HG03280 (cell line): ENCODE data around the gene STAC.
"Not testable (repeated sequence)": the region's sequence is repeated elsewhere in the genome, so short reads cannot be mapped to it uniquely, and the experiment has no call there.

Experiments
- ATAC-seq: cut with Tn5 transposase; IDR thresholded peaks from one replicate; pipeline ENCODE4 v1.9.1; 2021; ENCODE audit warnings: mild to moderate bottlenecking, moderate library complexity; ENCODE audit not compliant: unreplicated experiment

The STAC gene

GRCh38 chr3:36411587-36411986 lies 31.3 kb downstream of the STAC start:
- no peak for ATAC-seq

GRCh38 chr3:36416599-36416998 lies 36.3 kb downstream of the STAC start:
- ATAC-seq = no peak

- ATAC-seq = no peak
These were observed 36.9 kb downstream of the STAC start for GRCh38 chr3:36417237-36417636.

- no peak for ATAC-seq
These were observed 38.0 kb downstream of the STAC start for GRCh38 chr3:36418296-36418695.

GRCh38 chr3:36428445-36428844 lies 48.1 kb downstream of the STAC start:
- no peak for ATAC-seq

GRCh38 chr3:36429986-36430485 lies 49.7 kb downstream of the STAC start:
- ATAC-seq = no peak

- ATAC-seq = no peak
These were observed 53.2 kb downstream of the STAC start for GRCh38 chr3:36433511-36433910.

- ATAC-seq = no peak
These were observed 54.6 kb downstream of the STAC start for GRCh38 chr3:36434687-36435426.

GRCh38 chr3:36443028-36443686 lies 62.9 kb downstream of the STAC start:
- ATAC-seq = no peak

- no peak for ATAC-seq
These were observed 64.6 kb downstream of the STAC start for GRCh38 chr3:36444909-36445308.

GRCh38 chr3:36446276-36446675 lies 66.0 kb downstream of the STAC start:
- no peak for ATAC-seq

- no peak for ATAC-seq
These were observed 66.8 kb downstream of the STAC start for GRCh38 chr3:36447061-36447460.

- ATAC-seq = no peak
These were observed 71.5 kb downstream of the STAC start for GRCh38 chr3:36451816-36452215.

- ATAC-seq = not testable (repeated sequence)
These were observed 72.9 kb downstream of the STAC start for GRCh38 chr3:36453213-36453612.

- ATAC-seq = not testable (repeated sequence)
These were observed 73.6 kb downstream of the STAC start for GRCh38 chr3:36453896-36454295.

GRCh38 chr3:36455406-36455805 lies 75.1 kb downstream of the STAC start:
- no peak for ATAC-seq

GRCh38 chr3:36456784-36457183 lies 76.5 kb downstream of the STAC start:
- no peak for ATAC-seq

- no peak for ATAC-seq
These were observed 77.4 kb downstream of the STAC start for GRCh38 chr3:36457667-36458066.

- ATAC-seq = no peak
These were observed 78.9 kb downstream of the STAC start for GRCh38 chr3:36459177-36459576.

GRCh38 chr3:36461597-36461996 lies 81.3 kb downstream of the STAC start:
- ATAC-seq = no peak

- ATAC-seq = not testable (repeated sequence)
These were observed 91.7 kb downstream of the STAC start for GRCh38 chr3:36472045-36472444.

GRCh38 chr3:36475558-36475957 lies 95.3 kb downstream of the STAC start:
- no peak for ATAC-seq
